Panc1 (cell line): ENCODE measurements around the gene AKR1B1. TPM values are rescaled to one million over a fixed set of nuclear protein-coding genes. Genes with fewer than 3 reads are reported as not detected.

Source experiments
- ATAC-seq: fragments of 200-7000 bp; cut with Tn5 transposase; 2 replicates; pipeline ENCODE4 v1.9.1; 2020; ENCODE audit warnings: mild to moderate bottlenecking, moderate library complexity
- BruUV-seq: library from RNA; stranded (reverse); fragments of 400-500 nt; replicated peaks from 2 replicates; lab custom pipeline; 2021; lab: Mats Ljungman, UMichigan
- CTCF ChIA-PET: fragments of 300-600 bp; sonication (Branson Sonifier 250); formaldehyde crosslinking; loops from one replicate; lab custom pipeline; 2022; ENCODE audit warnings: antibody characterized with exemption; lab: Charles Lee
- POLR2A ChIA-PET: fragments of 300-600 bp; sonication (Branson Sonifier 250); formaldehyde crosslinking; loops from one replicate; lab custom pipeline; 2022; ENCODE audit warnings: antibody characterized with exemption; lab: Charles Lee
- DNase-seq: peaks from one replicate; pipeline ENCODE4 v3.0.0-alpha.2; 2010; ENCODE audit warnings: low read depth, low spot score
- H3K27ac ChIP-seq: 2 replicates; pipeline ENCODE4 v1.5.1; 2011; ENCODE audit warnings: mild to moderate bottlenecking, low read length, inconsistent platforms
- H3K27me3 ChIP-seq: fragments of 200-500 bp; sonication (Bioruptor generic); 2 replicates; pipeline ENCODE4 v1.6.0; 2014; ENCODE audit warnings: low read length, inconsistent platforms; ENCODE audit not compliant: control insufficient read depth, insufficient read depth
- H3K36me3 ChIP-seq: fragments of 200-500 bp; sonication (Bioruptor generic); 2 replicates; pipeline ENCODE4 v1.5.1; 2014; ENCODE audit warnings: inconsistent platforms, mild to moderate bottlenecking, low read length, moderate library complexity; ENCODE audit not compliant: control insufficient read depth, insufficient read depth
- H3K4me1 ChIP-seq: 2 replicates; pipeline ENCODE4 v1.5.1; 2011; ENCODE audit warnings: inconsistent platforms, mild to moderate bottlenecking, low read length, moderate library complexity; ENCODE audit not compliant: control insufficient read depth, insufficient read depth
- H3K4me3 ChIP-seq, 2 experiments: 2 replicates each; pipeline ENCODE4 v1.5.1; 2011 to 2012; ENCODE audit warnings: low read depth in 2 of 2, low read length in 2 of 2, mild to moderate bottlenecking in 2 of 2, inconsistent platforms in 1 of 2, moderate library complexity in 1 of 2
- H3K9me3 ChIP-seq: fragments of 200-500 bp; sonication (Bioruptor generic); 2 replicates; pipeline ENCODE4 v1.5.1; 2014; ENCODE audit warnings: low read depth, mild to moderate bottlenecking, inconsistent platforms, low read length, moderate library complexity; ENCODE audit not compliant: control insufficient read depth, insufficient read depth
- POLR2AphosphoS5 ChIP-seq: IDR thresholded peaks from 2 replicates; pipeline ENCODE4 v1.6.1; 2012; ENCODE audit warnings: mild to moderate bottlenecking, low read depth, low read length, moderate library complexity
- SIN3A ChIP-seq: IDR thresholded peaks from 2 replicates; pipeline ENCODE4 v1.6.1; 2012; ENCODE audit warnings: low read depth, mild to moderate bottlenecking, low read length, moderate library complexity, borderline replicate concordance; ENCODE audit not compliant: insufficient read depth
- TCF7L2 ChIP-seq: IDR thresholded peaks from 2 replicates; pipeline ENCODE4 v1.6.1; 2011; ENCODE audit warnings: mild to moderate bottlenecking, low read depth, low read length, inconsistent platforms
- in situ Hi-C: cut with HindIII; loops from 2 replicates; pipeline ENCODE4 v1.10.0; 2016; ENCODE audit warnings: low sequenced_read_pairs, low pct_unique_long_range_greater_than_20kb
- intact Hi-C: fragments of 100-400 bp; cut with micrococcal nuclease; formaldehyde crosslinking; loops from one replicate; pipeline ENCODE4 v1.10.0; 2022; ENCODE audit not compliant: unreplicated experiment
- total RNA-seq: library from RNA; stranded (reverse); gene quantifications from one replicate; pipeline ENCODE4 v1.2.1, GENCODE V29; 2021; ENCODE audit not compliant: unreplicated experiment
- TF ChIP-seq, protein P1 (sequence below), 2 experiments: IDR thresholded peaks; 2 replicates each; pipeline ENCODE4 v1.6.1; 2011 to 2012; ENCODE audit warnings: low read depth in 2 of 2, control low read depth in 1 of 2, low read length in 1 of 2, mild to moderate bottlenecking in 1 of 2, moderate library complexity in 1 of 2; ENCODE audit not compliant: insufficient read depth in 1 of 2
- TF ChIP-seq, protein P2 (sequence below): fragments of 450-650 bp; IDR thresholded peaks from 2 replicates; pipeline ENCODE4 v1.5.1; 2017; ENCODE audit warnings: mild to moderate bottlenecking

Gene AKR1B1
- total RNA-seq, 1 experiment from 2014 or later, result 83.2 TPM

DNA sequence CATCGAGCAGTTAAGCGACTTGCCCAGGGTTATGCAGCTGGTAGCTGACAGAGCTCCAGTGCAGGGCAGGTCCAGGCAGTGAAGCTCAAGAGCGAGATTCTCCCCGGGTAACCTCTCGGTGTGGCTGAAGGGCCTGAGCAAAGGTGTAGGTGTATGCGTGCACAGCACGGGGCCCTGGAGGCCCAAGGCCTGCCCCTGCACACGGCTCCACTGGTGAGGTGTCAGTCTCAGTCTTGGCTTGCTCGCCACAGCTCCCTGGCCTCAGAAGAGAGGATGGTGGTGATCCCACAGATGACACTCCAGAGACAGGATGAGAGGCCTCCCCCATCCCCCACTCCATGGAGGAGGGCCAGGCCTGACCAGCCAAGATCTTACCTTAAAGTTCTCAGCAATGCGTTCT, 12.0 kb downstream of the AKR1B1 start:
- Histone ChIP-seq H3K27me3 (no peaks in the 10 kb centered on the region), H3K9me3 (no peaks in the 10 kb centered on the region), H3K4me3 (no peak overlapping the region), H3K27ac (no peak overlapping the region), H3K4me1 (no peaks in the 10 kb centered on the region), H3K36me3 (no peaks in the 10 kb centered on the region; the same call in 1 of the 2 replicates)
- ChIA-PET CTCF (interaction anchor here (0.7 to 1.8 kb wide), 2 partner anchors 14 to 84 kb away, joined by 5 read pairs; no protein-coding TSS in a partner anchor), POLR2A (no interaction called here)
- TF ChIP-seq, protein P1, sequence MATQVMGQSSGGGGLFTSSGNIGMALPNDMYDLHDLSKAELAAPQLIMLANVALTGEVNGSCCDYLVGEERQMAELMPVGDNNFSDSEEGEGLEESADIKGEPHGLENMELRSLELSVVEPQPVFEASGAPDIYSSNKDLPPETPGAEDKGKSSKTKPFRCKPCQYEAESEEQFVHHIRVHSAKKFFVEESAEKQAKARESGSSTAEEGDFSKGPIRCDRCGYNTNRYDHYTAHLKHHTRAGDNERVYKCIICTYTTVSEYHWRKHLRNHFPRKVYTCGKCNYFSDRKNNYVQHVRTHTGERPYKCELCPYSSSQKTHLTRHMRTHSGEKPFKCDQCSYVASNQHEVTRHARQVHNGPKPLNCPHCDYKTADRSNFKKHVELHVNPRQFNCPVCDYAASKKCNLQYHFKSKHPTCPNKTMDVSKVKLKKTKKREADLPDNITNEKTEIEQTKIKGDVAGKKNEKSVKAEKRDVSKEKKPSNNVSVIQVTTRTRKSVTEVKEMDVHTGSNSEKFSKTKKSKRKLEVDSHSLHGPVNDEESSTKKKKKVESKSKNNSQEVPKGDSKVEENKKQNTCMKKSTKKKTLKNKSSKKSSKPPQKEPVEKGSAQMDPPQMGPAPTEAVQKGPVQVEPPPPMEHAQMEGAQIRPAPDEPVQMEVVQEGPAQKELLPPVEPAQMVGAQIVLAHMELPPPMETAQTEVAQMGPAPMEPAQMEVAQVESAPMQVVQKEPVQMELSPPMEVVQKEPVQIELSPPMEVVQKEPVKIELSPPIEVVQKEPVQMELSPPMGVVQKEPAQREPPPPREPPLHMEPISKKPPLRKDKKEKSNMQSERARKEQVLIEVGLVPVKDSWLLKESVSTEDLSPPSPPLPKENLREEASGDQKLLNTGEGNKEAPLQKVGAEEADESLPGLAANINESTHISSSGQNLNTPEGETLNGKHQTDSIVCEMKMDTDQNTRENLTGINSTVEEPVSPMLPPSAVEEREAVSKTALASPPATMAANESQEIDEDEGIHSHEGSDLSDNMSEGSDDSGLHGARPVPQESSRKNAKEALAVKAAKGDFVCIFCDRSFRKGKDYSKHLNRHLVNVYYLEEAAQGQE (IDR thresholded peaks at IDR 0.05; ENCODE audit: insufficient read depth in 1 of 2, low read depth in 2 of 2, low read length in 1 of 2), result no peak
- TF ChIP-seq TCF7L2, result no peak
- TF ChIP-seq SIN3A, result no peak
- TF ChIP-seq POLR2AphosphoS5, result no peak
- TF ChIP-seq, protein P2, sequence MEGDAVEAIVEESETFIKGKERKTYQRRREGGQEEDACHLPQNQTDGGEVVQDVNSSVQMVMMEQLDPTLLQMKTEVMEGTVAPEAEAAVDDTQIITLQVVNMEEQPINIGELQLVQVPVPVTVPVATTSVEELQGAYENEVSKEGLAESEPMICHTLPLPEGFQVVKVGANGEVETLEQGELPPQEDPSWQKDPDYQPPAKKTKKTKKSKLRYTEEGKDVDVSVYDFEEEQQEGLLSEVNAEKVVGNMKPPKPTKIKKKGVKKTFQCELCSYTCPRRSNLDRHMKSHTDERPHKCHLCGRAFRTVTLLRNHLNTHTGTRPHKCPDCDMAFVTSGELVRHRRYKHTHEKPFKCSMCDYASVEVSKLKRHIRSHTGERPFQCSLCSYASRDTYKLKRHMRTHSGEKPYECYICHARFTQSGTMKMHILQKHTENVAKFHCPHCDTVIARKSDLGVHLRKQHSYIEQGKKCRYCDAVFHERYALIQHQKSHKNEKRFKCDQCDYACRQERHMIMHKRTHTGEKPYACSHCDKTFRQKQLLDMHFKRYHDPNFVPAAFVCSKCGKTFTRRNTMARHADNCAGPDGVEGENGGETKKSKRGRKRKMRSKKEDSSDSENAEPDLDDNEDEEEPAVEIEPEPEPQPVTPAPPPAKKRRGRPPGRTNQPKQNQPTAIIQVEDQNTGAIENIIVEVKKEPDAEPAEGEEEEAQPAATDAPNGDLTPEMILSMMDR, result no peak
- no peak for DNase-seq
- 0 out of 2 replicates have a peak, but pooled peaks have one; percentile 31 for ATAC-seq
- intact Hi-C loops (no loop called here), in situ Hi-C loops (no loop called here)
- BruUV-seq, result no TSS peak

DNA sequence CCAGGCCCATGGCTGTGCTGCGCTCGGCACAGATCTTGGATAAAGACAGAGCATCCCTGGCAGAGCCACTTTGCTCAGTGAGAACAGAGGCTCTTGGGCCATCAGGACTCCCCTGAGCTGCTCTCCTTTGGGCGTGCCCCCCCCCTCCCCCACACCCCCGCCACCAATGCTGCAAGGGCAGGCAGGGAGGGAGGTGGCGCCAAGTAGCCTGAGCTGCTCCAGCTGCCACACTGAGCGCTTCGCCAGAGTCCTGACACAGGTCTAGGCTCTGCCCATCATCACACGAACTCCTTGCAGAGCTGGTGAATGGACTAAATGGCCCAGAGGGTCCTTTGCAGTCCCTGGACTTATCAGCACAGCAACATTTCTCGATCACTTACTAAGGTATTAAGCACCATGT, 12.5 kb downstream of the AKR1B1 start:
- no peak for DNase-seq
- ChIA-PET CTCF (interaction anchor here (0.7 to 1.8 kb wide), 2 partner anchors 13 to 84 kb away, joined by 5 read pairs; no protein-coding TSS in a partner anchor), POLR2A (no interaction called here)
- no peak for ATAC-seq
- Histone ChIP-seq H3K9me3 (no peaks in the 10 kb centered on the region), H3K36me3 (no peaks in the 10 kb centered on the region; the same call in 1 of the 2 replicates), H3K27me3 (no peaks in the 10 kb centered on the region), H3K4me3 (no peak overlapping the region), H3K27ac (no peak overlapping the region), H3K4me1 (no peaks in the 10 kb centered on the region)
- intact Hi-C loops (no loop called here), in situ Hi-C loops (no loop called here)
- TF ChIP-seq SIN3A (no peak), POLR2AphosphoS5 (no peak), TCF7L2 (no peak)
- TF ChIP-seq, protein P1 (IDR thresholded peaks at IDR 0.05; ENCODE audit: insufficient read depth in 1 of 2, low read depth in 2 of 2, low read length in 1 of 2), result no peak
- no TSS peak for BruUV-seq
